Astrocyte (in vitro differentiated cells and primary cell): ENCODE data around the gene PEMT. TPM values are rescaled to one million over a fixed set of nuclear protein-coding genes. Genes with fewer than 3 reads are reported as not detected.
"Not testable (repeated sequence)": the region's sequence is repeated elsewhere in the genome, so short reads cannot be mapped to it uniquely, and the experiment has no call there.

ENCODE experiments used
- DNase-seq: peaks from one replicate; pipeline ENCODE4 v3.0.0-alpha.2; 2010; ENCODE audit warnings: low read depth
- FAIRE-seq: peaks from 2 replicates; lab custom pipeline; 2011; peaks lifted over from hg19 to GRCh38; lab: Jason Lieb, UNC
- H2AFZ ChIP-seq: 2 replicates; pipeline ENCODE4 v1.6.0; 2012; ENCODE audit warnings: low read depth, low read length, inconsistent platforms
- H3K27ac ChIP-seq: 2 replicates; pipeline ENCODE4 v1.5.1; 2011; ENCODE audit warnings: low read depth, low read length, inconsistent platforms
- H3K27me3 ChIP-seq: 2 replicates; pipeline ENCODE4 v1.6.0; 2011; ENCODE audit warnings: low read length, inconsistent platforms; ENCODE audit not compliant: insufficient read depth
- H3K36me3 ChIP-seq: 2 replicates; pipeline ENCODE4 v1.5.1; 2011; ENCODE audit warnings: low read length, inconsistent platforms; ENCODE audit not compliant: insufficient read depth
- H3K4me1 ChIP-seq: 2 replicates; pipeline ENCODE4 v1.5.1; 2011; ENCODE audit warnings: low read length, inconsistent platforms; ENCODE audit not compliant: insufficient read depth
- H3K4me2 ChIP-seq: 2 replicates; pipeline ENCODE4 v1.6.0; 2012; ENCODE audit warnings: low read length, inconsistent platforms
- H3K4me3 ChIP-seq: 2 replicates; pipeline ENCODE4 v1.5.1; 2011; ENCODE audit warnings: low read depth, mild to moderate bottlenecking, low read length, inconsistent platforms; ENCODE audit not compliant: insufficient read depth
- H3K79me2 ChIP-seq: 2 replicates; pipeline ENCODE4 v1.6.0; 2012; ENCODE audit warnings: mild to moderate bottlenecking, low read length, inconsistent platforms; ENCODE audit not compliant: insufficient read depth
- H3K9ac ChIP-seq: 2 replicates; pipeline ENCODE4 v1.6.0; 2012; ENCODE audit warnings: mild to moderate bottlenecking, low read length, inconsistent platforms
- H3K9me3 ChIP-seq: 2 replicates; pipeline ENCODE4 v1.5.1; 2012; ENCODE audit warnings: low read depth, mild to moderate bottlenecking, low read length, inconsistent platforms; ENCODE audit not compliant: insufficient read depth
- H4K20me1 ChIP-seq: 2 replicates; pipeline ENCODE4 v1.6.0; 2012; ENCODE audit warnings: low read length, inconsistent platforms; ENCODE audit not compliant: insufficient read depth
- H3K27ac Mint-ChIP-seq: one replicate; pipeline ENCODE4 v1.8.0; 2021; ENCODE audit warnings: mild to moderate bottlenecking, mixed read lengths; ENCODE audit not compliant: unreplicated experiment
- H3K27me3 Mint-ChIP-seq: one replicate; pipeline ENCODE4 v1.8.0; 2021; ENCODE audit warnings: low read depth, mixed read lengths; ENCODE audit not compliant: unreplicated experiment
- H3K36me3 Mint-ChIP-seq: one replicate; pipeline ENCODE4 v1.8.0; 2021; ENCODE audit warnings: low read depth, mixed read lengths; ENCODE audit not compliant: unreplicated experiment
- H3K4me1 Mint-ChIP-seq: one replicate; pipeline ENCODE4 v1.8.0; 2021; ENCODE audit warnings: low read depth, mixed read lengths; ENCODE audit not compliant: unreplicated experiment
- H3K4me3 Mint-ChIP-seq: one replicate; pipeline ENCODE4 v1.8.0; 2021; ENCODE audit warnings: mild to moderate bottlenecking, moderate library complexity, mixed read lengths; ENCODE audit not compliant: unreplicated experiment
- H3K9me3 Mint-ChIP-seq: one replicate; pipeline ENCODE4 v1.8.0; 2021; ENCODE audit warnings: mild to moderate bottlenecking, mixed read lengths; ENCODE audit not compliant: unreplicated experiment
- CTCF ChIP-seq: IDR thresholded peaks from 2 replicates; pipeline ENCODE4 v1.5.1; 2011; ENCODE audit warnings: low read depth, mild to moderate bottlenecking, inconsistent platforms, low read length, moderate library complexity; ENCODE audit not compliant: insufficient read depth
- EZH2 ChIP-seq: IDR thresholded peaks from 2 replicates; pipeline ENCODE4 v1.6.1; 2012; ENCODE audit warnings: mild to moderate bottlenecking, low read length, inconsistent platforms; ENCODE audit not compliant: insufficient read depth
- total RNA-seq: library from RNA; stranded (reverse); gene quantifications from 2 replicates; pipeline ENCODE4 v1.2.1, GENCODE V29; 2021

The PEMT gene
- total RNA-seq, 1 donor from 2014 or later, result 19.5 TPM

GRCh38 chr17:17633310-17633709, 41.8 kb upstream of the PEMT start:
- Histone ChIP-seq H2AFZ (no peak overlapping the region), H3K4me3 (no peak overlapping the region), H4K20me1 (no peaks in the 10 kb centered on the region), H3K4me1 (no peaks in the 10 kb centered on the region), H3K79me2 (no peaks in the 10 kb centered on the region), H3K27ac (no peak overlapping the region), H3K9ac (no peak overlapping the region), H3K4me2 (no peak overlapping the region), H3K27me3 (peaks cover 3% of the 10 kb centered on the region), H3K9me3 (no peaks in the 10 kb centered on the region), H3K36me3 (no peaks in the 10 kb centered on the region)
- peaks cover 43% of the 10 kb centered on the region for H3K27me3 Mint-ChIP-seq
- DNase-seq (no peak), FAIRE-seq (no peak)
- H3K27ac Mint-ChIP-seq, result no peak overlapping the region
- no peaks in the 10 kb centered on the region for H3K36me3 Mint-ChIP-seq
- no peak for TF ChIP-seq EZH2
- TF ChIP-seq CTCF, result no peak
- H3K4me1 Mint-ChIP-seq, result peaks cover 3% of the 10 kb centered on the region
- H3K9me3 Mint-ChIP-seq, result peaks cover 7% of the 10 kb centered on the region
- no peak overlapping the region for H3K4me3 Mint-ChIP-seq

- not testable (repeated sequence) for H3K27ac ChIP-seq, H3K36me3 Mint-ChIP-seq, FAIRE-seq, H3K4me1 Mint-ChIP-seq, H3K4me3 Mint-ChIP-seq, H3K9me3 Mint-ChIP-seq, H3K36me3 ChIP-seq, H3K79me2 ChIP-seq, H3K4me3 ChIP-seq, DNase-seq, H3K27me3 ChIP-seq, H3K9ac ChIP-seq, H3K4me2 ChIP-seq, H3K27ac Mint-ChIP-seq, H2AFZ ChIP-seq, H3K9me3 ChIP-seq, H3K4me1 ChIP-seq, H4K20me1 ChIP-seq
- H3K27me3 Mint-ChIP-seq, result peaks cover 40% of the 10 kb centered on the region
These were observed 41.2 kb upstream of the PEMT start for GRCh38 chr17:17632690-17633089.

- Histone ChIP-seq H3K9me3 (no peaks in the 10 kb centered on the region), H3K9ac (no peak overlapping the region), H3K4me2 (no peak overlapping the region), H2AFZ (no peak overlapping the region), H3K36me3 (no peaks in the 10 kb centered on the region), H3K79me2 (no peaks in the 10 kb centered on the region), H3K27me3 (peaks cover 3% of the 10 kb centered on the region), H3K27ac (no peak overlapping the region), H4K20me1 (no peaks in the 10 kb centered on the region), H3K4me3 (no peak overlapping the region), H3K4me1 (no peaks in the 10 kb centered on the region)
- Mint-ChIP-seq H3K36me3 (no peaks in the 10 kb centered on the region), H3K4me3 (no peak overlapping the region), H3K27ac (no peak overlapping the region), H3K27me3 (peaks cover 30% of the 10 kb centered on the region), H3K4me1 (peaks cover under 1% of the 10 kb centered on the region), H3K9me3 (peaks cover 7% of the 10 kb centered on the region)
- TF ChIP-seq EZH2 (no peak), CTCF (no peak)
- DNase-seq, result no peak
- FAIRE-seq, result no peak
These were observed 37.0 kb upstream of the PEMT start for GRCh38 chr17:17628388-17629008.
